ENCODE data around the gene TMPRSS6. TPM values are rescaled to one million over a fixed set of nuclear protein-coding genes. Genes with fewer than 3 reads are reported as not detected.
A peak's percentile ranks its signal among the peaks of the same experiment; 100 is the strongest.

The TMPRSS6 gene
- total and polyA plus RNA-seq, 2 of the 13 experiments (the other 11 are each of a cell fraction or from before 2014, with no cell fraction given), result 4.2 to 4.8 TPM

GRCh38 chr22:37051391-37052385 lies 57.8 kb downstream of the TMPRSS6 start, which contains the start of gene KCTD17 (continued):
- TF ChIP-seq WIZ (CRISPR knock-in tag; IDR thresholded peaks at IDR 0.05), result no peak
- TF ChIP-seq ZNF562 (CRISPR knock-in tag; IDR thresholded peaks at IDR 0.05; ENCODE audit: borderline replicate concordance), result no peak

GRCh38 chr22:37050913-37051312 lies 58.6 kb downstream of the TMPRSS6 start:
- Histone ChIP-seq H3K9ac (ENCODE audit: insufficient read depth, low read depth, low read length) (no peak overlapping the region), H2AFZ (ENCODE audit: low read length) (no peak overlapping the region), H3K27ac (ENCODE audit: extremely low read length, insufficient read depth, low read length) (no peak overlapping the region), H3K4me3 (replicated peaks in 1 of 3; ENCODE audit: insufficient read depth in 1 of 3, low read depth in 2 of 3, low read length in 3 of 3) (no peak overlapping the region), H3K79me2 (ENCODE audit: insufficient read depth, low read length) (no peaks in the 10 kb centered on the region), H3K27me3 (ENCODE audit: control insufficient read depth in 1 of 2, insufficient read depth in 2 of 2, low read length in 2 of 2) (peaks cover 0 to 13% of the 10 kb centered on the region in 2 experiments; a peak in 2 of 5 replicates), H3K9me3 (ENCODE audit: low read length) (no peaks in the 10 kb centered on the region), H3K4me2 (ENCODE audit: low read depth, low read length) (peak overlapping the region; percentile 76), H3K4me1 (ENCODE audit: insufficient read depth, low read length) (peaks cover 59% of the 10 kb centered on the region), H3K36me3 (replicated peaks in 1 of 2; ENCODE audit: control insufficient read depth in 1 of 2, insufficient read depth in 2 of 2, low read length in 2 of 2) (no peaks in the 10 kb centered on the region), H4K20me1 (ENCODE audit: insufficient read depth, low read length) (no peaks in the 10 kb centered on the region)
- ChIA-PET POLR2A (interaction anchor here (0.9 to 3.4 kb wide), 4 partner anchors 8 to 33 kb away, joined by 3 to 18 read pairs (median 8); partner anchors contain the start of genes MPST and TST), CTCF (ENCODE audit: low intra/inter-chr PET ratio, low total read pairs) (no interaction called here)
- TF ChIP-seq SIX4 (CRISPR knock-in tag; IDR thresholded peaks at IDR 0.05) (no peak), ZMYM3 (CRISPR knock-in tag; IDR thresholded peaks at IDR 0.05) (peak; percentile 63; the same call in 1 of the 2 replicates), ZNF629 (CRISPR knock-in tag; conservative IDR thresholded peaks at IDR 0.05) (peak; percentile 90)
- BruUV-seq (replicated peaks), result no TSS peak
- 30% methylated on average over 6 of the region's 6 CpGs for WGBS (ENCODE audit: low lambda C conversion rate)
- ATAC-seq, result no peak
- DNase-seq (ENCODE audit: low spot score), result no peak
- intact Hi-C loops (cut with micrococcal nuclease; ENCODE audit: unreplicated experiment), result no loop called here
- no peak for FAIRE-seq
- in situ Hi-C loops (cut with HindIII; ENCODE audit: extremely low pct_ligation_motif_present, low pct_unique_long_range_greater_than_20kb), result no loop called here

- 33% methylated on average over 1 of the region's 2 CpGs for WGBS (ENCODE audit: low lambda C conversion rate)
- Histone ChIP-seq H3K4me3 (replicated peaks in 1 of 3; ENCODE audit: insufficient read depth in 1 of 3, low read depth in 2 of 3, low read length in 3 of 3) (no peak overlapping the region), H3K36me3 (replicated peaks in 1 of 2; ENCODE audit: control insufficient read depth in 1 of 2, insufficient read depth in 2 of 2, low read length in 2 of 2) (no peaks in the 10 kb centered on the region), H3K4me2 (ENCODE audit: low read depth, low read length) (no peak overlapping the region), H2AFZ (ENCODE audit: low read length) (no peak overlapping the region), H4K20me1 (ENCODE audit: insufficient read depth, low read length) (no peaks in the 10 kb centered on the region), H3K27ac (ENCODE audit: extremely low read length, insufficient read depth, low read length) (no peak overlapping the region), H3K79me2 (ENCODE audit: insufficient read depth, low read length) (no peaks in the 10 kb centered on the region), H3K9me3 (ENCODE audit: low read length) (no peaks in the 10 kb centered on the region), H3K9ac (ENCODE audit: insufficient read depth, low read depth, low read length) (no peak overlapping the region), H3K27me3 (ENCODE audit: control insufficient read depth in 1 of 2, insufficient read depth in 2 of 2, low read length in 2 of 2) (peaks cover 0 to 13% of the 10 kb centered on the region in 2 experiments; a peak in 2 of 5 replicates), H3K4me1 (ENCODE audit: insufficient read depth, low read length) (peaks cover 64% of the 10 kb centered on the region)
- FAIRE-seq (no peak), DNase-seq (ENCODE audit: low spot score) (no peak), ATAC-seq (no peak)
- CTCF ChIA-PET (ENCODE audit: low intra/inter-chr PET ratio, low total read pairs), result no interaction called here
- intact Hi-C loops (cut with micrococcal nuclease; ENCODE audit: unreplicated experiment) (no loop called here), in situ Hi-C loops (cut with HindIII; ENCODE audit: extremely low pct_ligation_motif_present, low pct_unique_long_range_greater_than_20kb) (no loop called here)
- no TSS peak for BruUV-seq (replicated peaks)
- POLR2A ChIA-PET, result interaction anchor here (3.4 kb wide), 1 partner anchor 31 kb away, joined by 18 read pairs; the partner anchor contains the start of genes MPST and TST
- TF ChIP-seq ZNF343 (CRISPR knock-in tag; IDR thresholded peaks at IDR 0.05), result no peak
- TF ChIP-seq GPBP1L1 (CRISPR knock-in tag; IDR thresholded peaks at IDR 0.05), result no peak
- TF ChIP-seq ZNF746 (CRISPR knock-in tag; IDR thresholded peaks at IDR 0.05), result no peak
- TF ChIP-seq ZNF780A (CRISPR knock-in tag; IDR thresholded peaks at IDR 0.05), result no peak
- TF ChIP-seq TBL1XR1 (IDR thresholded peaks at IDR 0.05; ENCODE audit: borderline replicate concordance, low read length, partially characterized antibody), result no peak
- TF ChIP-seq SP4 (CRISPR knock-in tag; IDR thresholded peaks at IDR 0.05), result no peak
- TF ChIP-seq MEIS1 (CRISPR knock-in tag; IDR thresholded peaks at IDR 0.05; ENCODE audit: borderline replicate concordance), result no peak
- TF ChIP-seq ZNF614 (CRISPR knock-in tag; IDR thresholded peaks at IDR 0.05; ENCODE audit: borderline replicate concordance), result no peak
- no peak for TF ChIP-seq GABPB1 (CRISPR knock-in tag; IDR thresholded peaks at IDR 0.05)
- no peak for TF ChIP-seq REPIN1 (CRISPR knock-in tag; IDR thresholded peaks at IDR 0.05; ENCODE audit: borderline replicate concordance, low read depth)
- no peak for TF ChIP-seq MAFG (CRISPR knock-in tag; IDR thresholded peaks at IDR 0.05)
These were observed 60.3 kb downstream of the TMPRSS6 start for GRCh38 chr22:37049224-37049623.
